ENCODE data around the gene SATB2.

Gene SATB2

GRCh38 chr2:199433204-199433832 is 24.4 kb downstream of the SATB2 start:
- TF ChIP-seq, protein P1, sequence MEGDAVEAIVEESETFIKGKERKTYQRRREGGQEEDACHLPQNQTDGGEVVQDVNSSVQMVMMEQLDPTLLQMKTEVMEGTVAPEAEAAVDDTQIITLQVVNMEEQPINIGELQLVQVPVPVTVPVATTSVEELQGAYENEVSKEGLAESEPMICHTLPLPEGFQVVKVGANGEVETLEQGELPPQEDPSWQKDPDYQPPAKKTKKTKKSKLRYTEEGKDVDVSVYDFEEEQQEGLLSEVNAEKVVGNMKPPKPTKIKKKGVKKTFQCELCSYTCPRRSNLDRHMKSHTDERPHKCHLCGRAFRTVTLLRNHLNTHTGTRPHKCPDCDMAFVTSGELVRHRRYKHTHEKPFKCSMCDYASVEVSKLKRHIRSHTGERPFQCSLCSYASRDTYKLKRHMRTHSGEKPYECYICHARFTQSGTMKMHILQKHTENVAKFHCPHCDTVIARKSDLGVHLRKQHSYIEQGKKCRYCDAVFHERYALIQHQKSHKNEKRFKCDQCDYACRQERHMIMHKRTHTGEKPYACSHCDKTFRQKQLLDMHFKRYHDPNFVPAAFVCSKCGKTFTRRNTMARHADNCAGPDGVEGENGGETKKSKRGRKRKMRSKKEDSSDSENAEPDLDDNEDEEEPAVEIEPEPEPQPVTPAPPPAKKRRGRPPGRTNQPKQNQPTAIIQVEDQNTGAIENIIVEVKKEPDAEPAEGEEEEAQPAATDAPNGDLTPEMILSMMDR (IDR thresholded peaks at IDR 0.05; ENCODE audit: borderline replicate concordance, control extremely low read depth, extremely low read depth, insufficient read depth, missing control alignments) = no peak
- no peak for DNase-seq (ENCODE audit: low spot score)
- in situ Hi-C loops (cut with MboI; ENCODE audit: low sequenced_read_pairs, unreplicated experiment) = no loop called here

DNA sequence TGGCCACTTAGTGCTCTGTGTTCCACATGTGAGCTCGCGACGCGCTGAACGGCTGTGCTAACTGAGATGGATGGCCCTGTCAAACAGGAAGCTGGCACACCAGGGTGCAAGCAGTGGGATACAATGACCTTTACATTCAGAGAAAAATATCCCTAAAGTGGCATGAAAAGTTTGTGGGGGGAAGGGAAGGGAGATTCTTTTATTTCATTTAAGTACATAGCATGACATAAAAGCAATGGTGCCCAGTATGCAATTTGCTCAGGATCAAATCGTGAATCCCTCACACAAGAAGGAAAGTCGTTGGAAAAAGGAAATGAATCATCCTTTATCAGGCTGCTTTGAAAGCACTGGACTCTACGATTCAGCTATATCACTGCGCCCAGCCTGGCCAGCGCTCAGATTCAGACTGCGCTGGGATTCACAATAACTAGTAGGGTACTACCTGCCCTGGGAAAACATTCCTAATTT is 26.0 kb downstream of the SATB2 start:
- in situ Hi-C loops (cut with MboI; ENCODE audit: low sequenced_read_pairs, unreplicated experiment) = no loop called here
- TF ChIP-seq, protein P1 (IDR thresholded peaks at IDR 0.05; ENCODE audit: borderline replicate concordance, control extremely low read depth, extremely low read depth, insufficient read depth, missing control alignments) = no peak
- DNase-seq (ENCODE audit: low spot score) = no peak

- no peak for DNase-seq (ENCODE audit: low spot score)
- TF ChIP-seq, protein P1 (IDR thresholded peaks at IDR 0.05; ENCODE audit: borderline replicate concordance, control extremely low read depth, extremely low read depth, insufficient read depth, missing control alignments) = no peak
- in situ Hi-C loops (cut with MboI; ENCODE audit: low sequenced_read_pairs, unreplicated experiment) = no loop called here
These were observed 27.5 kb downstream of the SATB2 start for GRCh38 chr2:199430214-199430613.

GRCh38 chr2:199428291-199428690 is 29.4 kb downstream of the SATB2 start:
- in situ Hi-C loops (cut with MboI; ENCODE audit: low sequenced_read_pairs, unreplicated experiment) = no loop called here
- TF ChIP-seq, protein P1 (IDR thresholded peaks at IDR 0.05; ENCODE audit: borderline replicate concordance, control extremely low read depth, extremely low read depth, insufficient read depth, missing control alignments) = no peak
- DNase-seq (ENCODE audit: low spot score) = no peak

- no peak for DNase-seq (ENCODE audit: low spot score)
- in situ Hi-C loops (cut with MboI; ENCODE audit: low sequenced_read_pairs, unreplicated experiment) = no loop called here
- TF ChIP-seq, protein P1 (IDR thresholded peaks at IDR 0.05; ENCODE audit: borderline replicate concordance, control extremely low read depth, extremely low read depth, insufficient read depth, missing control alignments) = no peak
These were observed 33.6 kb downstream of the SATB2 start for GRCh38 chr2:199424160-199424559.

DNA sequence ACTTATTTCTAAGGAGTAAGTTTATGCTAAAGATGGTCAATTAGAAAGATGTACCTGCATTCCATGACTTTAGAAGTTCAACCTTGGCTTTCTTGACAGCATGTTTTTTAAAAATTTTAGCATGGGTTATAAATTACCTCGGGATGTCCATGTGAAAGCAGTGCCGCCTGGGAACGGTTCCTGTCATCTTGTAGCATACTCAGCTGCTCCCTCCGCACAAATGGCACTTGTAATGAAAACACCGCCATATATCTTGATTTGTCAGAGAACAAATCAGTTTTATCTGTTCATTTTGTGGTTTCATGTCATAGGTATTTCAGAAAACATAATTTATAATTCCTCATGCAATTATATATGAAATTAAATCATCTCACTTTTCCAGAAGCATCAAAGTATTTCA is 38.3 kb downstream of the SATB2 start:
- TF ChIP-seq, protein P1 (IDR thresholded peaks at IDR 0.05; ENCODE audit: borderline replicate concordance, control extremely low read depth, extremely low read depth, insufficient read depth, missing control alignments) = no peak
- in situ Hi-C loops (cut with MboI; ENCODE audit: low sequenced_read_pairs, unreplicated experiment) = no loop called here
- no peak for DNase-seq (ENCODE audit: low spot score)

All from GM13976 (cell line).